Measurements from ENCODE around the gene CYP26B1. TPM values are rescaled to one million over a fixed set of nuclear protein-coding genes. Genes with fewer than 3 reads are reported as not detected.

The CYP26B1 gene
- total RNA-seq, 1 donor from 2014 or later = 7.0 TPM

DNA sequence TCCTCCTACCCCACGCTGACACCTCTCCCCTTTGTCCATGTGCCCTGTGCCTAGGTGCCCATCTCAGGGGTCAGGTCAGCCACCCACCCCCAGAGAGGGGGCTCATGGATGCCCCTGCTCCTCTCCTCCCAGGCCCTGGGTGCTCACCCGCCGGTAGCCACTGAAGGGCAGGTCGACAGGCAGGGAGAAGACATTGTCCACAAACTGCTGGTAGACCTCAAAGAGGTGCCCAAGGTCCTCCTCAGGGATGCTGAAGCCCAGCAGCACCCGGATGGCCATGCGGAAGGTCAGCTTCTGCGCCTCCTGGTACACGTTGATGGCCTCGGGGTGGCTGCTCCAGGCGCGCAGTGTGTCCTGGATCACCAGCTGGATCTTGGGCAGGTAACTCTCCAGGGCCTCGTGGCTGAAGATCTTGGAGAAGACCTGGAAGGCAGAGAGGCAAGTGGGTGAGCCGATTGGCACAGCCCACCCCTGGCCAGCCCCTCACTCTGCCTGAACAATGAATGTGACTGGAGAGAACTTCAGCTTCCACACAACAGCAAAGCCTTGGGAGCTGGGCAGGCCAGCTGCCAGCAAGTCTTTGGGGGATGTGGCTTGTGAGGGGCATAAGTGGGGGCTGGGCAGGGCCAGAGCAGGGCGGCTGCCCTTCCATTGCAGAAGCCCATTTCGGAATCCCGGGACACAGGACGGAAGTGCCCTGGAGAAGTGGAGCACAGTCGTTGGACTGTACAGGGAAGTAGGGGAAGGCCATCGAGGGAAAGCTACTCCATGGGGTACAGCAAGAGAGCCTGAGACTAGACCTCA lies 12.5 kb downstream of the CYP26B1 start:
- intact Hi-C loops (cut with DNase I) = loop anchor here (5.0 kb wide), 1 partner anchor 213 kb away; no protein-coding TSS in a partner anchor
- no peak for DNase-seq (ENCODE audit: low spot score)

DNA sequence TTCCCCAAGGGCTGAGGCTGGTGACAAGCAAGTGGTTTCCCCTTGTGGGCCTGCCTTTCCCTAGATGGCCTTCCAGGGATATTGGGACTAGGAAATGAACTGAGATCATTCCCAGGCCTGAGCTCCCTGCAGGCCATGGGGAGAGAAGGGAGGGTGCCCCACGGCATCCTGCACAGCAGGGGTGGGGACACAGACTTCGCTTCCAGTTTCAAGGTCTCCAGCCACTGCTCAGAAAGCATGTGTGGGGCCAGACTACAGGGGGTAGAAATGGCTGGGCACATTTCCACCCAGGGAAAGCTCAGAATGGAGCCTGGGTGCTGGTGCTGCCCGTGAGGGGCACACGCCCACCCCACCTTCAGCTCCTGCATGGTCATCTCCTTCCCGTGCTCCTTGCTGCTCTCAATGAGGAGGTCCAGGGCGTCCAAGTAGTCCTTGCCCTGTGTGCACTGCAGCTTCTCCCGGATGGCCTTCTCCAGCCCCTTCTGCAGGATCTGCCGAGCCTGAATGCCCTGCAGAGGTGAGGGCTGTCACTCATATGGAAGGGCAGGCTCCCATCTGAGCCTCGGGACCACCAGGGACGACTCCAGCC lies 13.2 kb downstream of the CYP26B1 start:
- DNase-seq (ENCODE audit: low spot score) = no peak
- intact Hi-C loops (cut with DNase I) = no loop called here

DNA sequence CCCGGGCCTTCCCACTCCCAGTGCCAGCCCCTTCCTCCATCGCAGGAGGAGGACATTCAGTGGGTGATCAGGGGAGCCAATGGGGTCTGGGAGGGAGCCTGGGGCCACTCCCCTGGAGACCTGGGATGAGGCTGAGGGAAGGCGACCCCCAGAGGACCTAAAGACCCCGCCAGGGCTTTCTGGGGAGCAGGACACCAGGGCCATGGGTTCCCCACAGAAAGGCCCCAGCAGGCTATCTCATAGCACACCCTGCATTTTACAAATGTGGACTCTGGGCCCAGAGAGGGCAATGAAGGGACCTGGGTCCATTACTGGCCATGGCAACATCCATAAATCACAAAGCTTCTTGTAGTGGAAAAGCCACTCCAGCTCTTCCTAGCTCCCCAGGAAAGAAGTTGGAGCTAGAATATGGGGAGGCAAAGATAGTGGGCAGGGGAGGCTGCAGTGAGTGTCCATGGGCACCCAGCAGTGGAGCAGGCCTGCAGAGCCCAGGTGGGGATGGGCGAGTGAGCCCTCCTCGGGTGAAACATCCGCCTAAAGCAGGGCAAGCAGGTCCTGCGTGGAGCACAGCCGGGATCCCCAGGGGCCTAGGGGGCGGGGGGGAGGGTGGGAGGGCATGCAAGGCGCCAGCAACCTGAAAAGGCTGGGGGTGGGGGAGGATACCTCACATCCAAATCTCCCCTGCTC lies 13.8 kb downstream of the CYP26B1 start:
- no peak for DNase-seq (ENCODE audit: low spot score)
- intact Hi-C loops (cut with DNase I) = no loop called here

DNA sequence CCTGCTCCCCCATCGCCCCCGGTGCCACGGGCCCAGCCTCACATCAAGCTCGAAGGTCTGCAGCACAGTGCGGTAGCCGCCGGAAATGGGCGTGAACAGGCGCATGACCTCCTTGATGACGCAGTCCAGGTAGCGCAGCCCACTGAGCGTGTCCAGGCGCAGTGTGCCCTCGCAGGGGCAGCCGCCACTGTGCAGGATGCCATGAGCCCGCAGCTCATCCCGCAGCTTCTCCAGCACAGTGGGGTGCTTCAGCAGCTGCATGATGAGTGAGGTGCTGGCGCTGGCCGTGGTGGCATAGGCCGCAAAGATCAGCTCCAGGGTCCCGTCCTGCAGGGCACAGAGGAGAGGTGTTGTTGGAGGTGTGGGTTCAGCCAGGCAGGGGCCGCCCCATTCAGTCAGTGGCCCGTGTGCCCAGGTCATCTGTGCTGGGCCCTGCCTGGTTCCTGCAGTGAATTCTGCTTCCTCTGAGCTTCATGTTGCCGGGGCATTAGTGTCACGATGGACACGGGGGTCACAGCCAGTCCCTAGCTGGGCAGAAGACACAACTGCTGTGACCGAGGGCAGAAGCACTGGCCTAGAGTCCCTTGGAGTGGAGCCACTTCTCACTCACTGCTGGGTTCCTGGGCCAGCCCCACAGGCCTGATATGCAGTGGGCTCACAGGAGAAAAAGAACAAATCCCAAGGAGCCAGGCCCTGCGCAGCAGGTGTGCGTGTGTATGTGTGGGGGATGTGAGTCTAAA lies 14.5 kb downstream of the CYP26B1 start:
- intact Hi-C loops (cut with DNase I) = no loop called here
- peak; percentile 71 for DNase-seq (ENCODE audit: low spot score)

DNA sequence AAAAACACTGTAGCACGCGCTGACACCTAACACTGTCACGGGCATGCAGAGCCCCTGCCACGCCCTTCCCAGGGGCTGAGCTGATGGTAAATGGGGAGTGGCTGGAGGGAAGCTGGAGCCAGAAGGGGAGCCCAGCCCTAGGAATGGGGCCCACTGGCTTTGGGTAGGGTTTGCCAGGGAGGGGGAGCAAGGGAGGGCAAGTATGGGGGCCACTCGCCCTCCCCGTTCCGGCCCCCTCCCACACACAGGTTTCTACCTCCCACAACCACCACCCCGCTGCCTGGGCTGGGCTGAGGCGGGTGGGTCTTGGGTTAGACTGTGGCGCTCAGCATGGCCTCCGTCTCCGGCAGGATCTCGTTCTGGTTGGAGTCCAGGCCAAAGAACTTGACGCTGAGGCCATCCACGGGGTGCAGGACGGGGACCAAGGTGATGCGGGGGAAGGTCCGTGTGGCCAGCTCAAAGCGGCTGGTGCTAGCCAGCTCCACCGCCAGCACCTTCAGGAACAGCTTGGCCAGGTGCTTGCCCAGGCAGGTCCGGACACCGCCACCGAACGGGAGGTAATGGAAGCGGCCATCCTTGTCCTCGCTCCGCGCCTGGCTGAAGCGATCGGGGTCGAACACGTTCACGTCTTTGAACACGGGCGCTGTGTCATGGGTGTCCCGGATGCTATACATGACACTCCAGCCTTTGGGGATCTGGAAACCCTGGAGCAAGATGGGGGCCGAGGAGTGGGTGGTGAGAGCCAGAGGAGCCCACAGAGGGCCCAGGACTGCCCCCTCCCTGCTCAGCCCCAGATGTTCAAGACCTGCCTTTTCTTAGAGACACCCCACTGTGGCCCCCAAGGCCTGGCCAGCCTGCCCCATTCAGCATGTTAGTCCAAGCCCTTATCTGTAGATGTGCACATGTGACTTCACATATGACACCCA lies 15.5 kb downstream of the CYP26B1 start:
- DNase-seq (ENCODE audit: low spot score) = peak; percentile 72
- intact Hi-C loops (cut with DNase I) = no loop called here

DNA sequence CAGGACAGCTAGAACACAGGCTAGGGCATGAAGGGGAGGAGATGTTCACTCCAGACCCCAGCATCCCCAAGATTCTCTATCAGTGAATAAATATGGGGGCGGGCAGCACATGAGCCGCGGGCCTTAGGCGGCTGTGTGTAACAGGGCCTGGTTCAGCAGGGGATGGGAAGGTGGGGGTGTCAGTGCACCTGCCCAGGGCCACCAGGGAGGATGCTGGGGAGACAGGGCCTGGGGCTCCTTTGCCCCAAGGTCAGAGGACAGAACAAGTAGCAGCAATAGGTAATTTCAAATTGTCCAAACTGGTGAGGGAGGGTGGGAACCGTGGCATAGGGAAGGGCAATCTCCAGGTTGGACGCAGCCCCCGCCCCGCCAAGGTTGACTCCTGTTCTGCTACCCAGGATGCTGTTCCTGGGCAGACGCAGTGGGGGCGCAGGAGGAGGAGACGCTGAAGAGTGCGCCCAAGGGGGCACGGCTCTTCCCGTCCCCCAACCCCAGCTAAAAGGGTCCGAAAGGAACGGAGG lies 16.2 kb downstream of the CYP26B1 start:
- intact Hi-C loops (cut with DNase I) = no loop called here
- no peak for DNase-seq (ENCODE audit: low spot score)

DNA sequence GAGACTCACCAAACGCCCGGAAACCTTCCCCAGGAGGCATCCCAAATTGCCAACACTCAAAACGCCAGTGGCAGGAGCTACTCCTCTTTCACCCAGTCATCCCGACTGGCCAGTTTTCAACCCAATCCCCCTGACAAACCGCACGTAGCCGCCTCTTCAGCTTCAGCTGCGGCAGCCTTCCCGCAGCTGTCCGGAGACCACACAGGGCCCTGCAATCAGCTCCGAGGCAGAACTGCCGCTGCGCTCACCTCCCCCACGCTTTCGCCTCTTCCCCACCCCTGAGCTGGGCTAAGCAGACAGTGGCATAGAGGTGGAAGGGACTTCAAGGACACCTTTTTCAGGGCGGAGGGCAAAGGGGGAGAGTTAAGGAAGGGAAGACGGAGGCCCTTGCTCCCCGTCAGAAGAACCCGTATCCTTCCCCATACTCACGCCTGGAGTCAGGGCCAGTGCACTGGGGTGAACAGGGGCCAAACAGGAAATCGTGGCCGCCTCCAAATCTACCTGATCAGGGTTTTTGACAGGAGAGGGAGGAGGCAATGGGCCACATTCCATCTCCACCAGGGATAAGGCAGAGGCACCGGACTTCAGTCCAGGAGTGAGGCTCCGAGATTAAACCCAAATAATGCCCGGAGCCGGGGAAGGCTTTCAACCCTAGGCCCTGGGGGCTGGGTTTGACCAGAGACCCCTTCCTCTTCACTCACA lies 16.9 kb downstream of the CYP26B1 start:
- intact Hi-C loops (cut with DNase I) = no loop called here
- DNase-seq (ENCODE audit: low spot score) = peak; percentile 41

DNA sequence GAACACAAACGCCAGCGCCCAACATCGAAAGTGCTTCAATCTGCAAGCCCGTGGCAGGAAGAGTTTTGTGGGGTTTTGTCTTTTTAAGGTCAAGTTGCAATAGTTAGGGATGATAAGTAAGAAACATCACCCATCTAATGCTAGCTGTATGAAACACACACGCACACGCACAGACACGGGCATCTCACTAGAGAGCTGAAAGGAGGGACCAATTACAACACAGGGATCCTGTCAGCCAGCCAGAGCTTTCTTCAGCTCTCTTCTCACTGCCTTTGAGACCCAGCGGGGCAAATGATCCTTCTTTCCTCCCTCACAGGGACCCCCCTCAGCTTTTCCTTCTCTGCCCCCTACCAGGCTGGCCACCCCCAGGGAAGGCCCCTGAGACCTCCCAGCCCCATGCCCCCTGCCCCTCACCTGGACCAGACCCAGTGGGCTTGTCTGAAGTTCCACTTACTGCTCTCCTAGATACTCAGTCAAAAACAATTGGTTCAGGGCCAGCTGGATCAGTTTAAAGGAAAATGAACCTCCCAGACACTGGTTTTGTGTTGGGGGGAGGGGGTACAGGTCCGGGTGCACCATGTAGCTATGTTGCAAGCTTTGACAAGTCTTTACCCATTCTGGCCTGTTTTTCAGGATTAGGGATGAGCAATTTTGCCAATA lies 17.9 kb downstream of the CYP26B1 start:
- DNase-seq (ENCODE audit: low spot score) = peak; percentile 67
- intact Hi-C loops (cut with DNase I) = no loop called here

DNA sequence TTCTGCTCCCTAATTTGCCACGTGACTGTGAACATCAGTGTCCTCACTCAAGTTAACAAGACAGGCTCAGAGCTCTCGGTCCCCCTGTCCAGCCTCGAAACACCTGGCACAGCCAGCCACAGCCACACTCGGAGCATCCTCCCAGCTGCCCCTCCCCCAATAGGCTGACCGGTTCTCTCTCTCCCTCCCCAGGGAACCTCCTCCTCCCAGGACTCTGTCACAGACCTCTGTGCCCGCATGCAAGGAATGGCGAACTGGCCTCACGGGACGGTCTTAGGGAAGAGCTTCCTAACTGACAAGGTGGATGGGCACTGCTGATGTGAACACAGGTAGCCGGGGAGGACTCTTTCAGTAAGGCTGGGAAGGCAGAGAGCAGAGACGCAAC lies 18.8 kb downstream of the CYP26B1 start:
- DNase-seq (ENCODE audit: low spot score) = peak; percentile 59
- intact Hi-C loops (cut with DNase I) = no loop called here

DNA sequence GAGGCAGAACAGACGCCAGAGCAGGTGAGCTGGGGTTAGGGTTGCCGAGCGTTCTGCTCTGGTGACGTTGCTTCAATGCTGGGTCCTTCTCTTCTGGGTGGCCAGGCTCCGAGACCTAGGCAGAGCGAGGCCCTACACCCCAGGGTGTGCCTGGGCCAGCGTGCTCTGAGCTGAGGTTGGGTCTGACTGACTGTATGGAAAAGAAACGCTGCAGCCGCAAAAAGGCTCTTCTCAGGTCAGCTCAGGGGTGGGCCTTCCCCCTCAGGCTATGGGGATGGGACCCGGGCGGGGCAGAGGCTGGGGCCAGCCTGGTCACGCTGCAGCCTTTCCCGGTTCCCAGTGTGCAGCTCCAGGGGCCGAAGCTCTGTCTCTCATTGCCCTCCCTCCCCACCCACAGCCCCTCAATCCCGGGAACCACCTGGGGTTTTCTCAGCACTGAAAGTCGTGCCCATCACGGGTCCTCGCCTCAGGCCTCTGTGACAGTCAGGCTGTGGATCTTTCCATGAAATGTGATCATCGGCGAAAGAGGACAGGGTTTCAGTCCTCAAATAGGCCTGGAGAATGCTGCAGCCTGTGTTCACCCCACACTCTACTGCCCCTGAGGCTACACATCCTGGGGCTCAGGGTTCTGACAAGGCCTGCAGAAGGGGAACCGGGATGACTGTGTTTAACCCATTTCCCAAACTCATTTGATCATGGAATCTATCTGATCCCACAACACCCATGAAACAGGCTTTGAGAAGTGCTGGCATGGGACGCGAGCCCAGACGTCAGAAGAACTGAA lies 19.4 kb downstream of the CYP26B1 start:
- intact Hi-C loops (cut with DNase I) = no loop called here
- peak; percentile 64 for DNase-seq (ENCODE audit: low spot score)

DNA sequence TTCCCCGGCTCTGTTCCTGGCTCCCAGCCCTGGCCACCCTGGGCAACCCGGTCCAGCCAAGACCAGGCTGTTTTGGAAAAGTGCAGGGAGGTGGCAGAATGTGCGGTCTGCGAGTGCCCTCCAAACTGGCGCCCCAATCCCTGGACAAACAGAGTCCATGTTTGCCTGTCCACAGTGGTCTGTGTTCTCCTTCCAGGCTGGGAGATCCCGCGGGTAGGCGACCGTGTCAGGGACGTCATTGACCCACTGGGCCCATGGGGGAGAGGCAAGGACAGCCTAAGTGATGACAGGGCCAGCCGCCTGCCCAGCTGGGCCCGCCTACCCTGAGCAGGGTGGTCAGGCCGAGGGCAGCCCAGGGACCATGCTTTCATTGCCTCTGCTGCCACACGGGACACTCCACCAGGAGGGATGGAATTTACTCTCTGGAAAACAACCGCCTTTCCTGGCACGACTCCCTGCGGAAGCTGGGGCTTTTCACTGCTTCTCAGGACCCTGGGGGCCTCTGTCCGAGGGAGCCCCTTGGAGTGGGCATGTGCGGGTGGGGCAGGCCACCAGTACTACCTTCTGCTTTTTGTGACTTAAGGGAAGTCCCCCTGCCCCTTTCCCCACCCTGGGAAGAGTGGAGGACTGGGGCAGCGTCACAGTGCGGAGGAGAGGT lies 20.1 kb downstream of the CYP26B1 start:
- intact Hi-C loops (cut with DNase I) = no loop called here
- DNase-seq (ENCODE audit: low spot score) = peak; percentile 69

DNA sequence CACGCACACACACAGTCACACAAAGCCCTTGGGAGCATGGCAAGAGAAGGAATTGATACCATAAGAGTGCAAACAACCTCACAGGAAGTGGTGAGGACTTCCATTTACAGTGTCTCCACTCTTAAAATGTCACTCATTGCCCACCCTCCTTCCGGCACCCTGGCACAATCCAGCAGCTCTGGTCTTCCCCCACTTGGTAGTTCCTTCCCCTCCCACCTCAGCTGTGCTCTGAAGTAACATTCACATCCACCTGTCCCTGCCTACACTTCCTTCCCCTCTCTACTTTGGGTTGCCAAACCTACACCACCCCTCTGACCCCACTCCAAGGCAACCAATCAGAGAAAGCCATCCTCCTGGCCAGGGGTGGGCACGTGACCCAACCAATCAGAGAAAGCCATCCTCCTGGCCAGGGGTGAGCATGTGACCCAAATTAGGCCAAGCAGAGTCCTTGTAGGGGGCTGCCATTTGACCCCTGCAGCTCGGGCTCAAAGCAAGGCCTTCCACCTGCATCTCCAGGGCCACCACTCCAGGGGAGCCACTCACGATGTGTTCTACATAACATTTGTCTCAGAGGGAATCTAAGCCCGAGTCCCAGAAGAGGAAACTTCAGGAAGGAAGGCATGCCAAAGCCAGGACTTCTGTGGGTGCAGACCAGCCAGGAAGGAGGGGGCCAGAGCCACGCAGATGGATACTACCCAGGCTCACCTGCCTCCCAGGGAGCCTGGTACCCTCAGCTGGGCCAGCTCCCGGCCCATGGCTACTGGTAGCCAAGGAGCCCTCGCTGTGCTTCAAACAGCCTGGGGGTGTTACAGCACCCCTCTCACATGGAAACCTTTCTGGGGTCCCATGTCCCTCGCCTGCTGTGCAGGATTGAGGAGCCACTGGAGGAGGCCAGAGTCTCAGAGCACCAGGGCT lies 21.2 kb downstream of the CYP26B1 start:
- DNase-seq (ENCODE audit: low spot score) = peak; percentile 64
- intact Hi-C loops (cut with DNase I) = no loop called here

DNA sequence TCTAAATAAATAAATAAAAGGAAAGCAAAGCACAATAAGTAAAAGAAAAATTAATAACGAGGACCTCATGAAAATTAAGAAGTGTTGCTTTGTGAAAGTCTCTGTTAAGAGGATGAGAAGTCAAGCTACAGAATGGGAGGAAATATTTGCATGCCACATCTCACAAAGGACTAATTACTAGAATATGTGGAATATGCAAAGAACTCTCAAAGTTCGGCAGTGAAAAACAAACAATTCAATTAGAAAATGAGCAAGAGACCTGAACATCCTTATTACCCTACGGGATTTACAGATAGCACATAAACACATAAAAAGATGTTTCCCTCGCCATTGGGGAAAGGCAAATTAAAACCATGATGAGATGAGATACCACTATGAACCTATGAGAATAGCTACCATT lies 23.3 kb downstream of the CYP26B1 start:
- no peak for DNase-seq (ENCODE audit: low spot score)
- intact Hi-C loops (cut with DNase I) = no loop called here

DNA sequence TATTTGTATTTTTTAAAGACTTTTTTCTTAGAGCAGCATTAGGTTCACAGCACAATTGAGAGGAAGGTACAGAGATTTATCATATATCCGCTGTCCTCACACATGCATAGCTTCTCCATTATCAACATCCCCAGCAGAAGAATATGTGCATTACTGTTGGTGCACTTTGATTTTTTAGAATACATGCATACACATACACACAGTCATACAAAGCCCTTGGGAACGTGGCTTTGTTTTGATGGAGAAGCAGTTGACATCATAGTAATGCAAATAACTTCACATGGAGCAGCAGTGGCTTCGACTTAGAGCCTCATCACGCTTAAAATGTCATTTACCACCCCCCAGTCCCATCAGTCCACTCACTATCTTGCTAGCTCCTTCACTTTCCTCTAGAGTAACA lies 26.5 kb downstream of the CYP26B1 start:
- DNase-seq (ENCODE audit: low spot score) = no peak
- intact Hi-C loops (cut with DNase I) = no loop called here

DNA sequence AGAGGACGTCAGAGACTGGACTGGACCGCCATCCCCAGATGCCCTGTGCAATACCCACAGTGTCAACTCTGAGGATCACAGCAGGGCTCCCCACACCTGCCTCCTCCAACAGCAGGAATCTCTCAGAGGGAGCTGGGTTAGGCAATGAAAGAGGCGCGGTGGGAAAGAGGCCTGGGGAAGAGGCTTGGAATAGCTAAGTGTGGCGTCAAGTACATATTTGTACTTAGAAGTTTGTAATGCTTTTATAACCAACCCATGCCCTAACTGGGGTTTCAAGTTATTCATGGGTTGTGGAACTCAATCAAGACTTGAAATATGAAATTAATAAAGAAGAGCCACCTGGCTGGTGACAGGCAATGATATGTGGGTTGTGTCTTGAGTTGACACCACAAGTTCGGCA lies 28.7 kb downstream of the CYP26B1 start:
- intact Hi-C loops (cut with DNase I) = no loop called here

More for the DNA sequence above, 28.7 kb downstream of the CYP26B1 start:
- DNase-seq (ENCODE audit: low spot score) = no peak
